Hematopoietic multipotent progenitor cell (in vitro differentiated cells): ENCODE data around the gene ZDHHC19. TPM values are rescaled to one million over a fixed set of nuclear protein-coding genes. Genes with fewer than 3 reads are reported as not detected.
"Not testable (repeated sequence)": the region's sequence is repeated elsewhere in the genome, so short reads cannot be mapped to it uniquely, and the experiment has no call there.

ENCODE experiments used
- DNase-seq, 3 donors: peaks; one replicate each; pipeline ENCODE4 v3.0.0-alpha.2; 2011 to 2015; ENCODE audit warnings: low read depth in 2 of 3, low spot score in 2 of 3
- total RNA-seq: library from RNA; depleted of rRNA; stranded (reverse); fragments of >200 nt; gene quantifications from one replicate; pipeline ENCODE4 v1.2.3, GENCODE V29; 2012

Gene ZDHHC19
- total RNA-seq, 1 donor: 0.27 TPM

DNA sequence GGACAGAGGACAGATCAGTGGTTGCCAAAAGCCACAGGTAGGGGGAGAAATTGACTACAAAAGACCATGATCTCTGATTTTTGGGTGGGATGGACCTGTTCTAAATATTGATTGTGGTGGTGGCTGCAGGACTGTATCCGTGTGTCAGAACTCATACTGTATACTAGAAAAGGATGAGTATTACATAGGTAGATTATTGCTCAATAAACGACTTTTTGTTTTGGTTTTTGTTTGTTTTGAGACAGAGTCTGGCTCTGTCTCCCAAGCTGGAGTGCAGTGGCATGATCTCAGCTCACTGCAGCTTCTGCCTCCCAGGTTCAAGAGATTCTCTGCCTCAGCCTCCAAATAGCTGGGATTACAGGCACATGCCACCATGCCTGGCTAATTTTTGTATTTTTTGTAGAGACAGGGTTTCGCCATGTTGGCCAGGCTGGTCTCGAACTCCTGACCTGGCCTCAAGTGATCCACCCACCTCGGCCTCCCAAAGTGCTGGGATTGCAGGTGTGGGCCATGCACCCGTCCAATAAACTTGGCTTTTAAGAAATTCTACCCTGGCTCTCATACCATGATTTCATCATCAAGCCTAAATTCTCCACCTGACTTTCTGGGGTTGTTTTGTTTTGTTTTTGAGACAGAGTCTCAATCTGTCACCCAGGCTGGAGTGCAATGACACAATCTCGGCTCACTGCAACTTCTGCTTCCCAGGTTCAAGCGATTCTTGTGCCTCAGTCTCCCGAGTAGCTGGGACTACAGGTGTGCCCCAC, 5.6 kb downstream of the ZDHHC19 start:
- DNase-seq: not testable (repeated sequence)

GRCh38 chr3:196203846-196204245, 7.4 kb downstream of the ZDHHC19 start:
- no peak for DNase-seq

GRCh38 chr3:196202516-196202970, 8.7 kb downstream of the ZDHHC19 start:
- DNase-seq: no peak

DNA sequence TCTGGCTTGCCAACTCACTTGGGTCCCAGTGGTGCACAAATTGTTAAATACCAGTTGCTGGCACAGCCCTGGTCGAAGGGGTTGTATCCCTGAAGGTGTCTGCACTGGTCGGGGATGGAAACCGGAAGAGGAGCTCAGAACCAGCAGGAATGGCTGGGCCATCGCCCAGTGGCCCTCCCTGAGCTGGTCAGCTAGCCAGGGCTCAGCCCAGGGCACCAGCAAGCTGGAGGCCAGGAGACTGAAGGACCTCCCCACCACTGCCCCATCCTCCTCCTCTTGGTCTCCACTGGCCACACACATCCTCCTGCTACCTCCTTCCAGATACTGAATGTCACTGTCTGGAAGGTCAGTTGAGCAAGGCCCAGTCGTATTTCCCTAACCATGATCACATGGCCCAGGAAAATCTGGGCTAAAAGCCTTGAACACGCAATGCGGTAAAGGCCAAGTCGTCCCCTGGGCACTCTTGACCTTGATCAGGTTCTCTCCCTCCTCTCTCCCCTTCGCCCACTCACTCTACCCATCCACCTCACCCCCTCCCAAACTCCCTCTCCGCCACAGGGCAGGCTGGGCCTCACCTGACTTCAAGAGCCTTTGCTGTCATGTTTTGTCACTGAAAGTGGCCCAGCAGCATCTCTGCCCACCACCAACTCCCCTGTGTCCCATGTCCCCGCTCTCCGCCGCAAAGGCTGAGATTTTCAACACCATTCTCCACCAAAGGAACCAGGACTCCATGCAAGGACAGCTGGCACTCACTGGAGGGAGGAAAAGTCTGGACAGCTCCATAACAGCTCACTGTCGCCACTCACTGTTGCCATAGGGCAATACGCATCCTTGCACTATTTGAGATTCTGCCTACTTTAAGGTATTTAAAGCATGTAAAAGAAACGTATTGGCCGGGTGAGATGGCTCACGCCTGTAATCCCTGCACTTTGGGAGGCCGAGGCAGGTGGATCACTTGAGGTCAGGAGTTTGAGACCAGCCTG, 12.1 kb downstream of the ZDHHC19 start:
- DNase-seq: no peak

DNA sequence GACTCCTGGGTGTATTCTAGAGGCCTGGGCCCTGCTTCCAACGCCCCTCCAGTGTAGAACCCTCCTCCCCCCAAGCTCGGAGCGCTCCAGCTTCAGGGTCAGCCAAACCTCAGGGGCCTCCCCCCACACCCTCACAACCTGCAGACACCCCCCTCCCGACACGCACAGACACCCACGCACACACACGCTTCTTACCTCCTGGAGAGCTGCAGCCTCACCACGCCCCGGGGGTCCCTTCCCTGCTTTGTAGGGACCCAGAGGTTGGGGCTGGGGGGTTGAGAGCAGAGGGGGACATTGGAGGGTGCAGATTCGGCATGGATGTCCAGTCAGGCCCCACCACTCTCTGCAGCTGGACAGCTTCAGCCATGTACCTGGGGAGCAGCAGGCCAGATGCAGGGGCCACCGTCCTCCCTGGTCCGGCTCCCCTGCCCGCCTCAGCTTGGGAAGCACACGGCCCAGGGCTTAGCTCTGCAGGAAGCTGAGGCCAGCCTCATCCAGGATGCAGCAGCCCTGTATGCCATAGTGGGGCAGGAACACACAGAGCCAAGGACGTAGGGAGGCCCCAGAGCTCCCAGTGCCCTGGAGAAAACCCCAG, 13.0 kb downstream of the ZDHHC19 start:
- DNase-seq: no peak

GRCh38 chr3:196197524-196197923, 13.7 kb downstream of the ZDHHC19 start:
- no peak for DNase-seq

GRCh38 chr3:196195664-196196265, 15.4 kb downstream of the ZDHHC19 start:
- DNase-seq: no peak

- no peak for DNase-seq
These were observed 16.7 kb downstream of the ZDHHC19 start for GRCh38 chr3:196194542-196194915.

DNA sequence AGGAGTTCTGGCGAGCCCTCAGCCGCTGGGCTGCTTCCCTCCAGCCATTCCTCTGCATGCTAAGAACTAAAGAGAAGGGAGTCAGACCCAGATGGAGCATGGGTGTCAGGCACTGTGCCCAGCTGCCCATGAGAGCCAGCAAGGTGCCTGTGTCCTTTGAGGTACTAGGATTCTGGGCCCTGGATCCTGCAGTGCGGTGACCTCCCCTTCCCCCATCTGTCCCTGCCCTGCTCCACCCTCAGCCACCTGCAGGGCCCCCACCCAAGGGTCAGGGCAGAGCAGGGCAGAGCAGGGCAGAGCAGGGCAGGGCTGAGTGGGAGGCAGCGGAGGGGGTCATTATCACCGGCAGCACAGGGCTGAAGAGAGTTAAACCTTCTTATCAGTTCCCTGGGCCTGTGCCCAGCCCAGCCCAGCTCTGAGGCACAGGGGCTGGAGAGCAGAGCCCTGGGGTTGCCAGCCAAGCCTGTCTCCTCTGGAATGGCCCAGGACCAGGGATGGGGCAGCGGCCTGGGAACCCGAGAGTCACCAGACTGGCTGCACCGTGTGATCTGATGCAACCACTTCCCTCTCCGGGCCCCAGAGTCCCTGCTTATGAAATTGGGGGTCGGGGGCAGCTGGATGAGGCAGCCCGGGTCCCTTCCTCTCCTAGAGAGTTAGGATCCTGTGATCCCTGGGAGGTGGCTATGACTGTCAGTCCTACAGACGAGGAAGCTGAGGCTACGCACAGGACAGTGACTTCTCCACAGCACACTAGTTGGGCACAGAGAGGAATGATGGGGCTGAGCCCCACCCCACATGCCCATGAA, 17.3 kb downstream of the ZDHHC19 start:
- peak in 2 of 3 donors; percentile 29 to 36 for DNase-seq

- DNase-seq: peak in 1 of 3 donors; percentile 16
These were observed 18.0 kb downstream of the ZDHHC19 start for GRCh38 chr3:196193133-196193735.

DNA sequence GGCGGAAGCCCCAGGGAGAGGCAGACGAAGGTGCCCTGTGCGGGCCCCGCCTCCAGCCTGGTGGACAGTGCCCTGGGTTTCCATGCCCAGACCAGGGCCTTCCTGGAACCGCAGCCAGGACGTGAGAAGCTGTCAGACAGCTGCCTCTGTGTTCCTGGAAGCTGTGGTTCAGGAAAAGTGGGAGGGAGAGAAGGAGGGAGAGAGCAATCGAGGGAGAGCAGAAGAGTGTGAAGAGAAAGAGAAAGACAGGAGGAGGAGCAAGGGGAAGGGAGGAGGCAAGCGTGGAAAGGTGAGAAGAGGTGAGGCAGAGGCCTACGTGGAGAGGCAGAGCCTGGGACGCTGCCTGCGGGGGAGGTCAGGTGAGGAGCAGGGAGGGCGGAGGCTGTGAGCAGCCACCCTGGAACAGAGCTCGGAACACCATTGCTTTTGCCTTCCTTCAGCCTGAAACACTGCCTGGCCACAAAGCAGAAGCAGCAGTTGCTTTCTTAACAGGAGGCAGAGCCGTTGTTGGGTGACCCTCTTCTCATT, 18.6 kb downstream of the ZDHHC19 start:
- peak in 2 of 3 donors; percentile 23 to 38 for DNase-seq

- DNase-seq: peak in 2 of 3 donors; percentile 64 to 73
These were observed 19.1 kb downstream of the ZDHHC19 start for GRCh38 chr3:196192036-196192523.

- no peak for DNase-seq
These were observed 21.4 kb downstream of the ZDHHC19 start for GRCh38 chr3:196189566-196190347.

DNA sequence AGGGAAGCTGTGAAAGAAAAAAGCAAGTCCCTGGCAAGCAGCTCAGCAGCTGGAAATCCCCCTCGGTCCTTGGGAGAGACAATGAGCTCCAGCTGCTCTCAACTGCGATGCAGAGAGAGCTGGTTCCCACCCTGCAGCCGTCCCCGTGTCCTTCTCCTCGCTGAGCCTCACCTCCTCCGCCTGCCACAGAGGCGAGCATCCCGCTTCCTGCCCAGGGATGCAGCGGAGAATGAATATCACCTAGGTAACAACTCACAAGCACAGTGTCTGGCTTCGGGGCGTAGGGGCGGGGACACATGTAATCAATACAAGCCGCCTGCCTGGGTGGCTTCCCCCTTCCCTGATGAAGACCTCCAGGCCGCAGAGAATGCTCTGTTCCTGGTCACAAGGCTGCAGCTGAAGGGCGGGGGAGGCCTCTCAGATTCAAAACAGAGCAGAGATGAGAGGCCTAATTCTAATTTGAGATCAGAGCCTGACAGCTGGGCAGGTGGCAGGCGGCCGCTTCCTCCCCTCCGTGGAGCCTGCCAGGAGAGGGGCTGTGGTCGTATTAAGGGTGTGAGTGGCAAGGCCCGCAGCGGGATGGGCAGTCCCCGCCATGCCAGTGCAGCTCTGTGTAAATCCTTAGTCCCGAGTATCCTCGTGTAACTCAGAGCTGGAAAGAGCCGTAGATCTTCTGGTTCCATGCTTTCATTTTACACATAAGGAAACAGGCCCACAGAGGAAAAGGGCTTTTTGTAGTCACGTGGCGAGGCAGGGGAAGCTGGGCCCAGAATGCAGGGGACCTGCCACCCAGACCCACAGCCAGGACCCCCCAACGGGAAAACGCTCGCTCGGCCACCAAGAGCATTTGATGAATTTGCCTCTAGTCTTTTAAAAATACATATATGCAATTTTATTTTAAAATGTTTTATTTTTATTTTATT, 24.3 kb downstream of the ZDHHC19 start:
- peak in 2 of 3 donors; percentile 45 to 55 for DNase-seq

- DNase-seq: no peak
These were observed 26.3 kb downstream of the ZDHHC19 start for GRCh38 chr3:196184881-196185280.

- not testable (repeated sequence) for DNase-seq
These were observed 27.1 kb downstream of the ZDHHC19 start for GRCh38 chr3:196184169-196184432.

GRCh38 chr3:196181127-196181546, 30.1 kb downstream of the ZDHHC19 start:
- no peak for DNase-seq
